Activated T-cell treated with anti-CD3 and anti-CD28 coated beads for 48 hours (primary cell): ENCODE results near the gene HIVEP2.

Experiments
- DNase-seq: peaks from one replicate; pipeline ENCODE4 v3.0.0-alpha.2; 2020; ENCODE audit warnings: low read depth

HIVEP2 gene

DNA sequence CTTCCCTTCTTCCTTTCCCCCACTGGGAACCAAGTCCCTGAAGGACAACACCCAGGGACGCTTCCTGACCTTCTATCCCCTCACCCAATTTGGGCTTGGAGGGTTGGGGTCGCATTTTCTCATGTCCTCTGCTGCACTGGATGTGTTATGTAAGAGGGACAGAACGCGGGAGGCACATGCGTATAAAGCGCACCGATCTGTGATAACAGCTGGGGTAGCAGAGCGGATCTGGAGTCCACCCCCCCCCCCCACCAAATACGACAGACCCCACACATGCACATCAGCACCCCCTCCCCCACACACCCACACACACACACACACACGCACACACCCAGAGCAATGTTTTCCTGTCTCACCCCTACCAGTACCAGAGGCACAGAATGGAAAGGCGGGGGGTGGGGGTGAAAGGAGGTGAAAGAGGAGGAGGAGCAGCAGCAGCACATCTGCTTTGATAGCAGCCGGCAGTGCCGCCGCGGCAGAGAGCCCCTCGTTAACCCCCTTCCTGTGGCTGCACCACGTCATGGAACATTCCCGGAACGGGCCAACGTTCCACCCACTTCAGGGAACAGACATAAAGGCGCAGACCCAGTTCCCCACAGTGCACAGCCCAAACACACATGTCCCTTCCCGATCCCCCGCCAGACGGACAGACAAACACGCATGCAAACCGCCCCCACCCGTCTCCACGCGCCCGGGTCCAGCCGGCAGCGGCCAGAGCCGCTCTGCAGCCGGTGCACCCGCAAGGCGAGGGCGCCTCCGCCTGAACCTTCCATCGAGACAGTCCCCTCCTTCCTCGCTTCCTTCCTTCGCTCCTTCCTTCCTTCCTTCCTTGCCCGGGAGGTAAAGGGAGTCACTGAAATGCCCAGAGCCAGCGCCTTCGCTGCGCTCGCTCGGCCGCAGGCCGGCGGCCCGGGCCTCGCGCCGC, 590 bp downstream of the HIVEP2 start:
- peak; percentile 86 for DNase-seq

DNA sequence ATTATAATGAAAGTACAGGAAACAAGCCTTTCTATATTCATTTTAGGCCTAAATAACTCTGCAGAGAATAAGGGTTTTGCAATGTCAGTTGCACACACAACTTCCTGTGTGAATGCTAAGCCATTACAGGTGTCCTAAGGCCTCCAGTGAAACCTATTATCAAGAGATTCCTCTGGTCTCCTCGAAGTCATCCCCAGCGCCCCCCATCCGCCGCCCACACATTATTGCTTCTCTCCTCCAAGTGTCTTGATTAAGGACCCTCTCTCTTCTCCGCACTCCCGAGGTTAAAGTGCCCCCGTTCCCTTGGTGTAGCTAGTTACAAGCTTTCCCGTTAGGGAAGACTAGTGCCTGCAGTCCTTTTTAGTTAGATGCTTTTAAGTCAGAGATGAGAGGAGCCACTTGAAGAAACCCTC, 1.3 kb downstream of the HIVEP2 start:
- DNase-seq = peak; percentile 22

GRCh38 chr6:142942805-142943227, 2.2 kb downstream of the HIVEP2 start:
- DNase-seq = no peak

DNA sequence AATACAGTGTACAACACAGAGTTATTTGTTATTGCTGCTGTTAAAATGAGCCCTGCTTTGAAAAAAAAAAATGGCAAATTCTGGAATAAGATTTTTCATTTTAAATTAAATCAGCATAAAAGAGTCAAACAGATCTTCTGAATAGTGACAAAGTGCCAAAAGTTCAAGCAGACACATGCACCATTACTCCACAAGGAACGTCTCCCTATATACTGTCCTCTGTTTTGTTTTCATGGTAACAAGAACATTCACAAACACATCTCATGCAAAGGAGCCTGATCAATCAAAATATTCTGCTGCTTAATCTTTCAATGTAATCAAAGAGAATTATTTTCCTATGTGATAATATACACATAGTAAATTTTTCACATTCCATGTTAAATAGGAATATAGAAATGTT, 2.7 kb downstream of the HIVEP2 start:
- no peak for DNase-seq

GRCh38 chr6:142941018-142941417, 4.0 kb downstream of the HIVEP2 start:
- DNase-seq = no peak

DNA sequence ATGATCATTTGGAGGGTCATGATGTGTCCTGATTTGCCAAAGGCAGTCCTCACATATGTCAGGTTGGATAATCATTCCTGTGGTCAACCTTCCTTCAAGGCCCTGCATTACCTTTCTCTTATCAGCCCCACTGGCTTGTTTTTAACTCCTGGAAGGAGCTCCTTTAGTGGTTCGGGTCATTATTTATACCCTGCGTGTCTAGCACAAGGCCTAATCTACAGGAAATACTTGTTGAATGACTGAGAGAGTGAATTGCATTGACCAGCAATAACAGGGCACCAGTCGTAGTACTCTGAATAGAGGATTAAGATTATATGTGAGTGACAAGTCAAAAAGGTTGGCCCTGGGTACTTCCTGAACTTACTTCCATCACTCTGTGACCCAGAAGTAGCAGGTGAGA, 4.5 kb downstream of the HIVEP2 start:
- DNase-seq = no peak

GRCh38 chr6:142938510-142938909, 6.5 kb downstream of the HIVEP2 start:
- no peak for DNase-seq

DNA sequence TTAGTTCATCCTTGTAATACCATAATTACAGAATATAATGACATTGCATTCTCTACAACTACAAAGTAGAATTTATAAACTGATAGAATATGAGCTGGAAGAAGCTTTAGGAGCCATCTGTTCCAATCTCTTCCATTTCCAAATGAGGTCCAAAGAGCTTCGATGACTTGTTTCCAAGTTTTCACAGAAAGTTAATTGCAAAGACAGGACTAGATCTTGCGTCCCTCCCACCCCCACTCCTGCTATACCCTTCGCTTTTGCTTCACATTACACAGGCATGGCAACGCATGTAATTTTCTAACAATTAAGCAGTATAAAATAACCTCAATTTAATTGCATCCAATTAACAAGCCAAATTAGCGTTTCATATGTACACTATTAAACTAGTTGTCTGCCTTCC, 7.0 kb downstream of the HIVEP2 start:
- no peak for DNase-seq

DNA sequence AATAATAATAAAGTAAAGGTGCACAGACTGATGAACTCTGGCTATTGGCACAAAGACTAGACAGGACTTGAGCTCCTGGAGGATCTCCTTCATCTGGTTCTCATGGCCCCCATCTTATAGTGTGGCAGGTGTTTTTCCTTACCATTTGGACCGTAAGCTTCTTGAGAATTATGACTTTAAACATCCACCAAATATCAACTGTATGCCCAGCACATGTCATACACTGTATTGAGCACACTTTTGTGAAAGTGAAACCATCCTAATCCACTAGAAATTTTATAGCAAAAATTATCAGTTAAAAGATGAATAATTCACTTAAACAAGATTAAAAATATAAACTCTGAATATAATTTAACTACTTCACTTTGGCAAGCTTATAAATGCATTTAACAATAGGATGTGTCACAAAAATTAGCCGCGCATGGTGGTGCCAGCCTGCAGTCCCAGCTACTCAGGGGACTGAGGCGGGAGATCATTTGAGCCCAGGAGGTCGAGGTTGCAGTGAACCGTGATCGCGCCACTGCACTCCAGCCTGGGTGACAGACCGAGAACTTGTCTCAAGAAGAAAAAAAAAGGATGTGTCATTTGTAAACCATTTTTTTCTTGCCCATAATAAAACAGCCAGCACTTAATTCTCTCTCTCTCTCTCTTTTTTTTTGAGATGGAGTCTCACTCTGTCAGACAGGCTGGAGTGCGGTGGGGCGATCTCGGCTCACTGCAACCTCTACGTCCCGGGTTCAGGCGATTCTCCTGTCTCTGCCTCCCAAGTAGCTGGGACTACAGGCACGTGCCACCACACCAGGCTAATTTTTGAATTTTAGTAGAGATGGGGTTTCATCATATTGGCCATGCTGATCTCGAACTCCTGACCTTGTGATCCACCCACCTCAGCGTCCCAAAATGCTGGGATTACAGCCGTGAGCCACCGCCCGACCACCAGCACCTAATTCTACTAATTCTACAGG, 9.1 kb downstream of the HIVEP2 start:
- no peak for DNase-seq

DNA sequence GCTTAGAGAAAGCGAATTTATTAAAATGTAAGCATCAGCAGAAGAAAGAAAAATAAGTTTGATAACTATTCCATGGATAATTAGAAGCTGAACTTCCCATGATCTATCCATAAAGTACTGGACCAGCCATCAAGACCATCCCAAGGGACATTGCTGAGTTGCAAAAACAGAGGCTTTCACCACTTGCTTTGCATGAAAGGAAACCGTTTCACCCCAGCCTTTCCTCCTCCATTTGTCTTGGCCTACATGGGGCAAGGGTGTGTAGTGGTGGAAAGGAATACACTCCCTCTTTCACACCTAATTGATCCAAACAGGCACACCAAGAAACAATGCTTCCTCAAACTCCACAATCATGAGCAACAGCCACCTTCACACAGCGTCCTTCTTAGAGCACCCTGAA, 10.4 kb downstream of the HIVEP2 start:
- no peak for DNase-seq

- no peak for DNase-seq
Measured at GRCh38 chr6:142934106-142934505, 10.9 kb downstream of the HIVEP2 start.

DNA sequence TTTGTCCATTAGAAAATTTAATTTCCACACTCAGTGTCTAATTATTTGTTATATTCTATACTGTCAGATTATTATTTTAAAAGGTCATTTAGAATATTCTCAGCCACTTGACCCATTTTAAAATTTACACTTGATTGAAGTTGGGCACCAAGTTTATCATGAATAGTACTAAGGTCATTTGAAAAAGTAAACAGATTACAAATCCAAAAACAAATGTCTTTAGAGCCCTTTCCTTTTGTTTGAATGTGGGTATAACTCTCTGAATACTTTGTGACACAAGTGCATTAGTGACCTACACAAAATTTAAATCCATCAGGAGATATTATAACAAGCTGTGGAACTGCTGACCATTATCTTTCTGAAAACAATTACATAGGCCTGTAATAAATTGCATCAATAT, 11.3 kb downstream of the HIVEP2 start:
- DNase-seq = no peak

GRCh38 chr6:142932889-142933288, 12.1 kb downstream of the HIVEP2 start:
- no peak for DNase-seq

DNA sequence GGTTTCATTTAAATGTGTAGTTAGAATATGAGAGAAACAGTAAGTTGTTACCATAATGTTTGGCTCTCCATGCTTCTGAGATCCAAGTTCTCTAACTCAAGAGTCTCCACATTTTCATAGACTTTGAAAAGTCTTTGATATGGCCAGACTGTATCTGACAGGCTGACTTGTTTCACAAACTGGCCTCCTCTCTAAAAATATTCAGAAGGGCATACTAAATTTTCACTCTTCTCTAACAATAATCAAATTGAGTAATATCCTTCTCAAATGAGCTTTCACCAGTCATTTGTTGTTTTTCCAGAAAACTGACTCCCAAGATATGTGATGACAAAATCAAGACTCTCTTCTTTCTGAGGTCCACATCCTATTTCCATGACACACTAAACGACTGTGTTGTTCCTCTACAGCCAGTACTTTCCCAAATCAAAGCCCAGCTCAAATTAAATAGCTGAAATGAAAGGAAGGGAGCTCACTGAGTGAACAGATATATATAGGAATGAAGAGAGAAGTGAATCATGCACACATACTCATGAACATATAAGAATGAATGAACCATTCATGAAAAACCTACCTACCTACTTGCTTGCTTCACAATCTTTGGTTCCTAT, 15.1 kb downstream of the HIVEP2 start:
- DNase-seq = no peak

DNA sequence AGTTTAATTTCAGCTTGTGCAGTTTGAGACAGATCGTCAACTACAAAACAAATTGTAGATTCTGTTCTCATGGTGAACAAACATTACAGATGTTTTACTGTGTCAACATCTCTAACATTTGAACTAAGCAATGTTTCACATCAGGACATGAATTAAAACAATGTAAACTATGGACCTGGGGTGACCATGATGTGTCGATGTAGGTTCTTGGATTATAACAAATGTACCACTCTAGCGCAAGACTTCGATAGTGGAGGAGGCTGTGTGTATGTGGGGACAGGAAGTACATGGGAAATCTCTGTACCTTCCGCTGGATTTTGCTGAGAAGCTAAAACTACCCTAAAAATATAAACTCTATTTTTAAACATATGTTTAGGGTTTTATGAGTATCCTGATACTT, 17.1 kb downstream of the HIVEP2 start:
- DNase-seq = no peak

GRCh38 chr6:142927271-142927580, 17.8 kb downstream of the HIVEP2 start:
- DNase-seq = no peak

GRCh38 chr6:142926494-142927270, 18.3 kb downstream of the HIVEP2 start:
- DNase-seq = peak; percentile 63

- DNase-seq = no peak
Measured at GRCh38 chr6:142926177-142926493, 18.8 kb downstream of the HIVEP2 start.

- DNase-seq = no peak
Measured at GRCh38 chr6:142925575-142926110, 19.3 kb downstream of the HIVEP2 start.

GRCh38 chr6:142918339-142919042, 26.5 kb downstream of the HIVEP2 start:
- DNase-seq = no peak

GRCh38 chr6:142916881-142917280, 28.1 kb downstream of the HIVEP2 start:
- DNase-seq = no peak
